HG03139 (cell line): ENCODE data around the gene HOXA7.

Experiments used
- ATAC-seq: cut with Tn5 transposase; IDR thresholded peaks from one replicate; pipeline ENCODE4 v1.9.1; 2021; ENCODE audit not compliant: unreplicated experiment

HOXA7 gene

DNA sequence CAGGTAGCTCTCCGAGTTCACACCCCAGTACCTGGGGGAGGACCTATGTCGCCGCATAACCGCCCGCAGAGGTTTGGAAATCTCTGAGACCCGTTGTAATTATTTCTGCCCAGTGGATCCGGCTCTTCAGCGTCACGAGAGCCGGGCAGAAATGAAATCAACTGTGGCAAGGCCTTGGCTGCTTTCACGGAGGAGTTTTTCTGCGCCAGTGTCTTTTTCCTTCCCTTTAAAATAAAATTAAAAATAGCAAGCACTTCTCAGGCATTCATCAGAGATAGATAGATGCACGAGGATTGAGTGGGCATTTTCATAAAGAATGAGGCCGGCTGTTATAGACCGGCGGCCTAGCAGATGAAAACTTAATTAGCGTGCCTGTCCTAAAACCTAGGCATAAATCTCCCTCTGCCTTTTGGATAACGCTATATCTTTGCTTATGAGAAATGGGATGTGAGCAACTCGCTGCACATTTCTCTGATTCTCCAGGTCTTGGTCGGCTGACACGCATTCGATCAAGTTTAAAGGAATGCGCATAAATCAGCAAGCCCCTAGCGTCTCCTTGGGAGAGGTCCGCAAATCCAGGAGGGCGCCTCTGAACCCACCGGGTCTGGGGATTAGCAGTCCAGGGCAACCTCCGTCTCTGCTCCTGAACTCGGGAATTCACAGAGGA, 37.0 kb upstream of the HOXA7 start:
- ATAC-seq: no peak

DNA sequence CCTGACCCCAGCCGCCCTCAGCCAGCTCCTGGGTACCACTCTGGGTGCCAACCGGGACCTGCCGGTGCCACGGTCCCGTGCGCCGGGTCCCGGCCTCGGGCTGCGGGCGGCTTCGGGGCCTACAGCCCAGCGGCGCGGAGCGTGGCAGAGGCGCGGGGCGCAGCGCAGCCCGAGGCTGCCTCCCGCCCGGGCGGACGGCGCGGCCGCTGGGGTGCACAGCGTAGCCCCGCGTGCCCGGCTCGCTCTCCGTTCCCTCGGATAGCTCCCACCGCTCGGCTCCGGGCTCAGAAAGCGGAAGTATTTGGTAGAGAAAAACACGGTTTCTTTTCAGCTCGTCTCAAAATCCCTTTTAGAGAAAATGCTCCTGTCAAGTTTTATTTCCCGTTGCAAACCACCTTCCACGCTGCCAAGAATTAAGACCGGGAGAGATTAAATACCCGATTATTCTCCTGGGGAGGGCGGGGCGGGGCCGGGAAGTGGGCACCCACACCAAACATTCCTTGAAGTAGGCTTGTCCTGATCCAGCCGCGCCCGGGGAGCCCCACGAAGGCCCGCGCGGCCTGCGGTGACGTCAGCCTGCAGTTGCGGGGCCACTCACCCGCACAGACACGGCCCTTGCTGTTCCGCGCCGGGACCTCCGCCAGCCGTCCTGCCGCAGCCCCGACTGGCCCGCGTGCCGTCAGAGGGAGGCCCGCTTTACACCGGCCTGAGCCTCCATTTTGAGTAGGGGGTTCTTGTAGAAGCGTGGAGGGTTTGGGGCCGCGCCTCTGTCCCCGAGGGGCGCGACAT, 36.3 kb upstream of the HOXA7 start:
- ATAC-seq: no peak

DNA sequence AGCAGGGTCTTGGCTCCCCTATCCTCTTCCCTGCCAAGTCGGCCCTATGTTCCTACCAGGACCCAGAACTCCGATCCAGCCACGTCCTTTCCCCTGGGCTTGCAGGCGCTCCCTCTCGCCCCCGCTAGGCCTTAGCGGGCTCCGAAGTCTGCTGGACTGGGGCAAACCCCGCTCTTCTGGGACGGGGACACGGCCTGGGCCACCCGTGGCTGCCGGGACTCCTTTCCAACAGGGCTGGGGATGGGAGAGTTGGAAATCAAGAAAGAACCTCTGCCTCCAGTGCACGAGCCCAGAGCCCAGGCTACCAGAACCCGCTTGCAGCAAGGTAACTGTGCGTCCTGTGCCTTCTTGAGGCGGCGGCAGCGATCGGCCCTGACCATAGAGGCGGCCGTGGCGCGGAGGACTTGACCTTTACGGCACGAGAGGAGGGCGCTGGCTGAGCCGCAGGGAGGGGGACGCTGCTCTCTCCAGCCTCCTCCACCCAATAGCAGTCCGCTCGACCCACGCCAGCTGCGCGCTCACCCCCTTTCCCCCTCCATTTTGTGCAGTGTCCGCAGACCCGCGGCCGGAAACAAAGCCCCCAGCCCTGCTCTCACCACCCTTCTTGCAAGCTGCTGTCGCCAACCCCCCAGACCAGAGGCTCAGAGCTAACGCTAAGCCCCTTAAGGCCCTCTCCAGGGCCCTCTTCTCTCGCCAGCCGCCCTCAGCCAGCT, 35.5 kb upstream of the HOXA7 start:
- no peak for ATAC-seq

DNA sequence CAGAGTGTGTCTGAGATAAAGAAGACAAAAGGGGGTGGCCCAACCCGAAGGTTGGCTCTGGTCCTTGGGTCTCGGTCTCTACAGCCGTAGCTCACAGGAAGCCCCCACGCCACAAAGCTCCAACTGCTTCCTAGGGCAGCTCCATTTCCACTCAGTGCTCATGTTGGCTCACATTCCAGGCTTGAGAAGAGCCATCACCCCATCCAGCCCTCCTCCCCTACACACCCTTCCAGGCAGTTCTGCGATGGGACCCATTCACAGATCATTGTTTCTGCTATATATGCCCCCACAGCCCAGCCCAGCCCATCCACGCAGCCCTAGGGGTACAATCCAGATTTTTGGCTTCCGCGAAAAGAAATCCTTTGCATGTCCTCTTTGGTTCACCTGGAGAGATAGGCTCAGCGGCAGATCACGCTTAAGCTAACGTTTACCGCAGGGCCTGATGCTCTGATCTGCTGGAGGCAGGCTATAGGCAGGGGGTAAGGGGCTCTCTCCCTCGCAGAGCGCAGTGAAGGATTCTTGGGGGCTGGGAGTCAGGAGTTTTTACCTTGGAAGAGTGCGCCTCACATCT, 34.8 kb upstream of the HOXA7 start:
- no peak for ATAC-seq

DNA sequence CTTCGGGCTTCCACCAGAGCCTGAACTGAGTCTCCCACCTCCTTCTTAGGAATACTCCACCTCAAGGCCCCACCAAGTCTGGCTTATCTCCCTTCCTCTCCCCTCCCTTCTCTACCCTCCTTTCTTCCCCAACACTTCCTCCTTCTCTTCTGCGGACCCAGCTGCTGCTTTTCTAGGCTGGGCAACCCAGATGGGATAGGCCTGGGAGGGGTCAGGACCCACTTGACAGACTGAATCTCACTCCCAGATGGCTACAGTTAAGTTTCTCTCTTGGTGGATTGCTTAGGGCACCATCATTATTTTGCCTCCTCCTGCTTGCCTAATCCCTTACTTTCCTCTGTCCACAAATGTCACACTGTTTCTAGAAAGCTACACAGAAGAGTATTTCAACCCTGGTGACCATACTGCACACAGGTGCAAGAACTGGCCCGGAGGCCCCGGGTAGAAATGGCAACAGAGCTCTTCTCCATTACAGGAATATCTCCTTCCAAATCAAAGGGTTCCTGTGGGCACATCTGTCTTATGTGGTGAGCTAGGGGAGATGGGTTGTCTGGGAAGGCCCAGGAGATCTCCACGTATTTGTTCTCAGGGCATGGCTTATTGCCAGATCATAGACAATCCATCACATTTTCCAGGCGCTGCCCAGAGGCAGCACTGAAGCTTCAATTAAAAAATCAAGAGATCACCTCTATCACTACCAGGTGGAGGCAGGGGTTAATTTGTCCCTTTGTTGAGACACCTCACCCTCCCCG, 33.7 kb upstream of the HOXA7 start:
- ATAC-seq: no peak

DNA sequence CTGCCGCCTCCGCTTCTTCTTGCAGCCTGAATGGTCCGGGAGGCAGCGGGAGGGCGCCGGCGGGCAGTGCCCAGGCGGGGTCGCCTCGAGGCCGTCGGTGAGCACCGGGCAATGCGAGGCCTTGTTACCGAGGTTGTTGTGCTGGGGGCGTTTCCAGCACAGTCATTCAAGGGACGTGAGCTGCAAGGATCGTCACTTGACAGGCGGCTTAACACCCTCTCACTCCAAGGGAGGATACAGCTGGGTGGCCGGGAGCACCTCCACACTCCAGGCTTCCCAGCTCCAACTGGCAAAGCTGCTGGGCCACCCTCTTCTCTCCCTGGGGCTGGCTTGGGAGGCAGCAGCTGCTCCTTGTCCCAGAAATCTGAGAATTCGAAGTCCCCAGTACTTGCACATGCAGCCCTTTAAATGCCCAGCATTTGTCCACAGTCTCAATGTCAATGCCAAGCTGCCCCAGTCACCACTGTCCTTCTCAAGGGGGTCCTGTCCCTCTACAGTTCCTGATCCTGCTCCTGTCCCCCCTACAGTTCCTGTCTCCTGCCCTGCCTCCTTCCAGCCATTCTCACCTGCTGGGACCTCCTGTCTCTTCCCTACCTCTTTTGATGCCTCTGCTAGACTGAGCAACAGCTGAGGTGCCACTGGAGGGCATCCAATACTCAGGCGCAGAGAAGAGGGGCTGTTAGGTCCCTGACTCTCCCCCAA, 33.0 kb upstream of the HOXA7 start:
- ATAC-seq: no peak

DNA sequence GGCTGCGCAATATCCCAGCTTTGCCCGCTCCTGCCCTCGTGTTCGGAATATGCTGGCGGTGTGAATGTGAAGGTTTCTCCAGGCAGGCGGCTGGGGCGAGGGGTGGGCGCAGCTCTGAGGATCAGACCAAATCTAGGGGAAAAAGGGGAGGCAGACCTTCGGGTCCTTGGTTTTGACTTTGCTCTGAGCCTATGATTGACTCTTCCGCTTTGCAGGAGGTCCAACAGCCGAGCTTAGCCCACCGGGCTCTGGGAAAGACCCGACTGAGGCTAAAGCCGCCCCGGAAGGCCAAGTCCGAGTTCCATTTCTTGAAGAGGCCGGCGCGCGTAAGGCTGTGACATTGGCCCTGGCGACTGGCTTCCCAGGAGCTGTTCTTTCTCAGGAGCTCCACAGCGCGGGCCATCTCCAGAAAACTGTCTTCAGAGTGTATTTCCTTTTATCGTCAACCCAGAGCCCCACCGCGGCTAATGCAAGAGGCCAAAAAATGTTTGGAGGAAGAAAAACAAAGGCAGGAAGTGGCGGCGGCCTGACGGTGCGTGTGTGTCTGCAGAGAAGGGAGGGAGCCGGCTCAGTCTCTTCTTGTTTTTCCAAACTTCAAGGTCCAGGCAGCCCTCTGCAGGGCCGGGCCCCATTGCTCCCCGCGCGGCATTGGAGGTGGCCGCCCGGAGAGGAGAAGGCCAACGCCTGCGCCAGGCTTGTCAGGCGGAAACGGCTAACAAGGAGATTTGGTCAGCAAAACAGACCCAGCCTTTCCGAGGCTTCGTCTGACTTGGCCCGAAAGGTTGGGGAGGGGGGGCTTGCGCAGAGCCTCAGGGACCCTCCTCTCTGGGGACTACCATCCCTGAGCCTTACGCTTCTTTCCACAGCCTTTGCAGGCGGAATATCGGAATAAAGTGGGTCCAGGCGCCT, 32.2 kb upstream of the HOXA7 start:
- no peak for ATAC-seq

DNA sequence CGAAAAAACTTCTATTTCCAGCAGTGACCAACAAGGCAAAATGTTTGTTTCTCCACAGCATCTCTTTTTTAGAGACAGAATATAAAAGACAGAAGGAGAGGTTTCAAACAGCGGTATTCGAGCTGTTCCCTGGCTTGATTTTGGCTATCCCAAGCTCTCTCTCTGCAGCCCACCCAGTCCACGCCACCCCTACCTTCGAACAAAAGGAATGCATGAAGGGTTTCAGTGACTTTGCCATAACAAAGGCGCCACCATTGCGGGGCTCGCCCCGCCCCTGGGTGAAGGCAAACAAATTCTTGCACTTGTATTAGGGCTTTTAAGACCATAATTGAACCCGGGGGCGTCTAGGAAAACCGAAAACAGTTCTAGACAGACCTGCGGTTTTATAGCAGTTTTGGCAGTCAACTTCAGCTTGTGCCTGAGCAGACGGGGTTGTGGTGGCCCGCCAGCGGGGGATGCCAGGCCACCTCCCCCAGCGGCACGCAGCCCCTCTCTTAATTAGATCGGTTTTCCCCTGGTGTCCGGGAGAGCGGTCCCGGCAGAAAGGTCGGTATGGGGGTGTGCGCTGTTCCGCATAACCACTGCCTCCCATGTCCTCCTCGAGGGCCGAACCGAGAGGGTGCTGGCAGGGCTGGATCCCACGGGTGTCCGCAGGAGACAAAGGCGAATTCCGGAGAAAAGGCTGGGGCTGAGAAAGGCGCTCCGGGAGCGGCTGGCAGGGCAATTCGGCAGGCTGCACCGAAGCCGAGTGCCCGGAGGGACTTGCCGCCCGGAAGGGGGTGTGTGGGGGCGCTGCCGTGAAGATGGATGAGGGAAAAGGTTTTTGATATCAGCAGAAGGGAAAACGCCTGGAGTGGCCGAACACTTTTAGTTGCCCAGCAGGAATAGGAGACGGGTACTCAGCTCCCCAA, 31.3 kb upstream of the HOXA7 start:
- no peak for ATAC-seq

DNA sequence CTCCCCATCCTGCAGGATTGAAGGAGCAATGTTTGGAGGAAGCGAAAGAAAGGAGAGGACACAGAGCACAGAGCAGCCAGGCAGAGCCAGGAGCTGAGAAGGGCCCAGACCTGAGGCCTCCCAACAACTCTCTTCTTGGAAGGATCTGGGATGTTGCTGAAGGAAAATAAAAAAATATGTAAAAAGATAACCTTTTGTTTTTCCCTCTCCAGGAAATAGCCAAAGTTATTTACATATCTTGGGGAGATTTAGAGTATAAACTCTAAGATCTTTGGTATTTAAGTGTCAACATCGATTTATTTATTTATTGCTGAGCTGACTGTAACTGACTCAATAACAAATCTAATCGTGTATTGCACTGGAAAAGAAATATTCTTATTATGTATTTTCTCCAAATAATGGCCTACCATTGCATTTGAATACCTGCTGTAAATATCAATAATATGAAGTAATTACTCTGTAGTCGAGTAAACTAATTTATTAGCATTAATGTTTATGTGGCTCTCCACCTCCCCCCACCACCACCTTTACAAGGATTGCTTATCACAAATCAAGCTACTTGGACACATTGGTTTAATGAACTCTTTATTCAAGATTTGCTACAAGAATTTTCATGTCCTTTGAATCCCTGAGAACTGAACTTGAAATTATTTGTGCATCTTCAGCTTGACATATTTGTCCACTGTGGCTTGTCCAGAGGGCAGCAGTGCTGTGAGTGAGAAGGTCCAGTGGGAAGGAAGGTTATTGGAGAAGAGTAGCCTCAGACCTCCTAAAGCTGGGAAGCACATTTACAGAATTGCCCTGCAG, 30.4 kb upstream of the HOXA7 start:
- no peak for ATAC-seq

DNA sequence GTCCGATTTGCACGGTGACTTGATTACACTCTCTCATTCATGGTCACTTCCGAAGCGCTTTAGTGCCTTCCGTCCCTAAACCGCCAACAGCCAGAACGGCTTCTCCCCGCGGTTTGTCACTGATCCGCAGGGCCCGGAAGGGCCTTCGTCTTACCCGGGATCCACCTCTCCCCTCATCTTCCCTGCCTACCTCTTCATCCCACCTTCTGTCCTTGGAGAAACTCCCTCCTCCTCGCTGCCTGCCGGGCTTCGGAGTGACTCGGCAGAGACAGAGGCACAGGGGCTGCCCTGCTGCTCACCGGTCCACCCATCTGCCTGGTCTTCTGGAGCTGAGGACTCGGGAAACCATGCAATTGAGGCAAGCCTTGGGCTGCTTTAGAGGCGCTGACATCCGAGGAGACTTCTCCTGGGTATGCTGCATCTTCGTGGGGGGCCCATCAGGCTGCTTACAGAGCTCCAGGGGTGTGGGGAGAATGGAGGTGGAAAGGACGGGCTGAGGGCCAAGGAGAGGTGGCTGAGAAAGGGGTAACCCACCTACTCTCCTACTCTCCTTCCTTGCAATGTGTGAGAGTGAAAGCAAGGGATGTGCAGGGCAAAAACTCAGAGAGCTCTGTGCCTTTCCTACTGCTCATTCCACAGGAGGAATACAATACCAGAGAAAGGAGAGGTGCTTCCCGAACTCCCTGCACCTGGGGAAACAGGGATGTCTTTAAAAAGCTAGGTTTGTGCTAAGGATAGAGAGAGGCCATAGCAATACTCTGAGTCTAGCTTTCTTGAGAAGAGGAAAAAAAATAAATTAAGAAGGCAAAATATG, 29.6 kb upstream of the HOXA7 start:
- ATAC-seq: no peak

DNA sequence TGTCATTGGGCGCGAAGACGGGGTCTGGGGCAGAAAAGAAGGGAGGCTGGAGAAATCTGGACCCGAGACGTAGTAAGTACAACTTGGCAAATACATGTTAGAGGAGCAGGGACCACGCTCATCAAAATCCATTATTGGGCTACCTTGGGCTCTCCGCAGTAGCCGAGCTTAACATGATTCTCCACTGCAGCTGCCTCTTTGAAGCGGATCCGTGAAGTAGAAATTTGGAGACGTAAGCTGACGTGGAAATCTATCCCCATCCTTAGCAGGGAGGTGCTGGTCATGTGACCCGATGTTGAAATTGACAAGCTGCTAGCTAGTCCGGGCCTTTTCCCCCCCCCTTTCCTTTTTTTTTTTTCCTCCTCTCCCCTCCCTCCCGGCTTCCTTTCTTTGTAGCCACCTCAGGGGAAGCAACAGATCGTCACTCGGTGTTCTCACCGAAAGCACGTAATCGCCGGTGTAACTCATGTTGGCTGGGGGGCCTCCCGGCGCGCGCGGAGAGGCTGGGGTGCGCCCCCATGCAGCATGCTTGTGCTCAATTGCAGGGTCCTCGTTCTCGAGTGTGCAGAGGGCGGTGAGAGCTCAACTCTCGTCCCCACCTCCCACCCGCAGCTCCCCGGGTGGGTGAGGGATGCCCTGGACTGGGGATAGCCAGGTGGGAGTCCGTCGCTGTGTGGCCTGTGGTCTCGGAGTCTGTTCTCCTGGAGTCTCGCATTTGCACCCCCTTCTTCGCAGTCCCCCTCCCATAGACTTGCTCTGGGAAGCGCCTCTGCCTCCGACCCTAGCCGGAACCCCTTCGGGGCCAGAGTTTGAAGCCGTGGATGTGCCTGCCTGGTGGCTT, 28.8 kb upstream of the HOXA7 start, which contains the start of gene HOXA11:
TSS of gene HOXA11 (minus strand) at position 220 of the 841 bp plus-strand sequence. CDS start at position 132, 88 bp downstream.
- no peak for ATAC-seq

DNA sequence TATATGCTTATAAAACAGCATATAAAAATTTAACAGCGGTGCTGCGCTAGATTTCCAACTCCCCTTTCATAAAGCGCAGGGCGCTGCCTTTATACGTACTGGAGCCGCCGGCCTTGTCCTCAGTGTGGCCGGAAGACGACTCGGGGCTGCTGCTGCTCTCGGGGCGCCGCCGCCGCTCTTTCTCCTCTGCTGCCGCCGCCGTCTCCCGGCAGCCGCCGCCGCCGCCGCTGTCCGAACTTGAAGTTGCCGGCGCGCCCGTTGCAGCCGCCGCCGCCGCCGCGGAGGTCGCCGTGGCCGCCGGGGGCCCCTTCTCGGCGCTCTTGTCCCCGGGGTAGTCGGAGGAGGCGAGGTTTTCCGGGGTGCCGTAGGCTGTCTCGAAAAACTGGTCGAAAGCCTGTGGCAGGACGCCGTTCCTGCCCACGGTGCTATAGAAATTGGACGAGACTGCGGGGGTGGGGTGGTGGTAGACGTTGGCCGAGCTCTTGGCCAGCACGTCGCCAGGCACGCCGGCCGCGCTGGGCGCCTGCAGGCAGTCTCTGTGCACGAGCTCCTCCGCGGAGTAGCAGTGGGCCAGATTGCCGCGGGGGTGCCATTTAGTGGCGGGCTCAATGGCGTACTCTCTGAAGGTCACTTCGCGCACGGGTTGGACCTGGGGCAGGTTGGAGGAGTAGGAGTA, 28.0 kb upstream of the HOXA7 start:
- ATAC-seq: no peak

DNA sequence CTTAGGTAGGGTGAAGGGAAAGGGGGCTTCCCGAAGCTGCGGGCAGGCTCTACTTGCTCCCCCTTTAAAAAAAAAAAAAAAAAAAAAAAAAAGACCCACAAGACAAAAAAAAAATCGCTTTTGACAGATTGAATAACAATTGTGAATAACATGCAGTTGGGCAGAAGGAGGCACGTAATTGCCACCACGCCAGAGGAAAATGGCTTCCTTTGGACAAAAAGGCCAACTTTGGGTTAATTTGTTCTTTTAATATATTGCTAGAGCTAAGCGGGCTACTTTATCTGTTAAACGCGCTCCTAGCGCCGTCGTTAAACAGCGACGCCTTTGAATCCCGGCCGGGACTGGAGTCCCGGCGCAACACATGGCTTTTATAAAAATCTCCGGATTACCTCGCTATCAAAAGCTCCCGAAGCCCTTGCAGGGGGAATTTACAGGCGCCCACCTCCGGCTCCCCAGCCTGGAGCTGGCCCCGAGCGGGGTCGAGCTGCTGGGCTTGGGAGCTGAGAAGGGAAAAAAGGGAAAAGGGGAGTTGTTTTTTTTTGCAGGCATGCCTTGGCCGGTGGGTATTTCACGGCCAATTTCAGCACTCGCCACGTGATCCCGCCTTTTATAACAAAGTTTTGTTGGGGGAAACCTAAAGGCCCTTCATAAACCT, 27.3 kb upstream of the HOXA7 start:
- ATAC-seq: no peak

DNA sequence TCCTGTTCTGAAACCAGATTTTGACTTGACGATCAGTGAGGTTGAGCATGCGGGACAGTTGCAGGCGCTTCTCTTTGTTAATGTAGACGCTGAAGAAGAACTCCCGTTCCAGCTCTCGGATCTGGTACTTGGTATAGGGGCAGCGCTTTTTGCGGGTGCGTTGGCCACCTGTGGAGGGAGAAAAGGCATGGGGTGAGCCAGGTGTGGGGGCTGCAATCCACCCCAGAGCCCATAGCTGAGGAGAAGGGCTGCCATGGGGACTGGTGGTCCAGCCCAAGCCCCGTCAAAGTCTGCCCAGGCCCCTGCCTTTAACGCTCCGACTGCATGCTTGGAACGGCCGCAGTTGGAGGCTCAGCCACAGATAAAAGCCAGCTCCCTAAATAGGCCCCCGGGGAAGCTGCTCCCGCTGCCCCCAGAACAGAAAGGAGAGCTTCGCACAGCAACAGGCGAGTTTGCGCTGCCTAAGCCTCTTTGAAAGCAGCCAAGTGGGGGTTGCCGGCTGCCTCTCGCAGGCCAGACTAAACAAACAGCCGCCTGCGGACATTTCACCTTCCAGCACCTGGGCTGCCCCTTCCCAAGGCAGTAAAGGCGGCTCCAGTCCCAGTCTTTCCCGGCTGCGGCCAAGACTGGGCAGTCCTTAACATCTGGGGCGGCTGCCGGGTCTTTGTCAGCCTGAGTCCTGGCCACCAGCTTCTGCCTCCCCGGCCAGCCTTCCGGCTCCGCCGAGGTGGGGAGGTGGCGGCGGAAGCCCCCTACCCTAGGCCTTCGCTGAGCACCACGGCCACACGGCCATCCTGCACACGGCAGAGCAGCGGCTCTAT, 26.6 kb upstream of the HOXA7 start:
- ATAC-seq: no peak
